Measurements from ENCODE around the gene SLC1A3.

DNA sequence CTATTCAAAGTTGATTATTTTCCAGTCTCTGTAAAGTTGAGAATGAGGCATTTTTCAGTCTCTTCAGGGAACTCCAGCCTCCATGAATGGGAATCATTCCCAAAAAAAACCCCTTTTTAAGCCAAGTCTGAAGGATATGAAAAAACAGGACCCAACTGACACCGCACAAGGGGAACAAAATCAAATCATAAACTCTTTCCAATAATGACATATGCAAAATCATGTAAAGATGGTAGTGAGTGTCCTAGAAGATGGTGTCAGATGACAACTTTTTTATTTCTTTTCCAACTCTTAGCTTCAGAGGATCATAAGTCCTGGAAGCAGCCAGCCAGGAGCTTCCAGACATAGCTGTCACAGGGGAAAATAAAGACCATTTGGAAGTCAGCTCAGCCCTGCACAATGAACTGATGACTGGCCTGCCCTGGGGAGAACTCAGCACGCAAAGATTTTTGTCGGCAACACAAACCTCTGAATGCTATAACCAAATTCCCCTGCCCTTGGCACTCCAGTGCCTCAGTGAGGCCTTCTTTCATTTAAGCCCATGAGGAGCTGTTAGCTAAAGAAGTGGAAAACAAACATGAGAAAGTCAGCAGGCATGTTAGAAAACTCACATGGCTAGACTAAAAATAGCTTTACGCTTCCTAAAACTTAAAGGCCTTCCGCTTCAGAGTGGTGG, 85.4 kb downstream of the SLC1A3 start:
- TF ChIP-seq, protein P1, sequence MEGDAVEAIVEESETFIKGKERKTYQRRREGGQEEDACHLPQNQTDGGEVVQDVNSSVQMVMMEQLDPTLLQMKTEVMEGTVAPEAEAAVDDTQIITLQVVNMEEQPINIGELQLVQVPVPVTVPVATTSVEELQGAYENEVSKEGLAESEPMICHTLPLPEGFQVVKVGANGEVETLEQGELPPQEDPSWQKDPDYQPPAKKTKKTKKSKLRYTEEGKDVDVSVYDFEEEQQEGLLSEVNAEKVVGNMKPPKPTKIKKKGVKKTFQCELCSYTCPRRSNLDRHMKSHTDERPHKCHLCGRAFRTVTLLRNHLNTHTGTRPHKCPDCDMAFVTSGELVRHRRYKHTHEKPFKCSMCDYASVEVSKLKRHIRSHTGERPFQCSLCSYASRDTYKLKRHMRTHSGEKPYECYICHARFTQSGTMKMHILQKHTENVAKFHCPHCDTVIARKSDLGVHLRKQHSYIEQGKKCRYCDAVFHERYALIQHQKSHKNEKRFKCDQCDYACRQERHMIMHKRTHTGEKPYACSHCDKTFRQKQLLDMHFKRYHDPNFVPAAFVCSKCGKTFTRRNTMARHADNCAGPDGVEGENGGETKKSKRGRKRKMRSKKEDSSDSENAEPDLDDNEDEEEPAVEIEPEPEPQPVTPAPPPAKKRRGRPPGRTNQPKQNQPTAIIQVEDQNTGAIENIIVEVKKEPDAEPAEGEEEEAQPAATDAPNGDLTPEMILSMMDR (IDR thresholded peaks at IDR 0.05; ENCODE audit: low read length): no peak
- no peak for TF ChIP-seq EZH2phosphoT487 (IDR thresholded peaks at IDR 0.05; ENCODE audit: low read length)
- TF ChIP-seq EZH2 (optimal IDR thresholded peaks at IDR 0.05; ENCODE audit: low read depth, low read length): no peak
